DND-41 (cell line): ENCODE results near the gene NCF4.

Experiments
- ATAC-seq: fragments of 200-7000 bp; cut with Tn5 transposase; 3 replicates; pipeline ENCODE4 v1.9.1; 2021; ENCODE audit warnings: low read depth; ENCODE audit not compliant: insufficient read depth
- DNase-seq: peaks from one replicate; pipeline ENCODE4 v3.0.0-alpha.2; 2020
- H2AFZ ChIP-seq: 2 replicates; pipeline ENCODE4 v1.6.0; 2012; ENCODE audit warnings: low read depth, low read length
- H3K27ac ChIP-seq: 2 replicates; pipeline ENCODE4 v1.5.1; 2012; ENCODE audit warnings: low read length, inconsistent platforms
- H3K27me3 ChIP-seq: fragments of 200-600 bp; sonication (generic); 2 replicates; pipeline ENCODE4 v1.6.0; 2012; ENCODE audit warnings: low read length, mild to moderate bottlenecking, inconsistent platforms; ENCODE audit not compliant: insufficient read depth, poor library complexity
- H3K36me3 ChIP-seq: 2 replicates; pipeline ENCODE4 v1.5.1; 2012; ENCODE audit warnings: low read length, inconsistent platforms; ENCODE audit not compliant: insufficient read depth
- H3K4me1 ChIP-seq: 2 replicates; pipeline ENCODE4 v1.5.1; 2012; ENCODE audit warnings: mild to moderate bottlenecking, low read length; ENCODE audit not compliant: insufficient read depth
- H3K4me2 ChIP-seq: 2 replicates; pipeline ENCODE4 v1.6.0; 2012; ENCODE audit warnings: mild to moderate bottlenecking, moderate library complexity, low read length, inconsistent platforms; ENCODE audit not compliant: insufficient read depth
- H3K4me3 ChIP-seq, 2 experiments: fragments of 200-600 bp in 1 of 2; shearing (Covaris generic) in 1 of 2; 2 replicates each; pipeline ENCODE4 v1.5.1; 2012 to 2016; ENCODE audit warnings: inconsistent platforms in 2 of 2, low read length in 2 of 2, mild to moderate bottlenecking in 2 of 2, low read depth in 1 of 2, moderate library complexity in 1 of 2
- H3K79me2 ChIP-seq: 2 replicates; pipeline ENCODE4 v1.6.0; 2012; ENCODE audit warnings: low read length, inconsistent platforms; ENCODE audit not compliant: insufficient read depth
- H3K9ac ChIP-seq: 2 replicates; pipeline ENCODE4 v1.6.0; 2012; ENCODE audit warnings: low read depth, mild to moderate bottlenecking, inconsistent platforms, low read length, moderate library complexity
- H3K9me3 ChIP-seq: 2 replicates; pipeline ENCODE4 v1.5.1; 2012; ENCODE audit warnings: low read length, moderate library complexity, mild to moderate bottlenecking, inconsistent platforms; ENCODE audit not compliant: insufficient read depth, severe bottlenecking
- H4K20me1 ChIP-seq: 2 replicates; pipeline ENCODE4 v1.6.0; 2012; ENCODE audit warnings: low read length; ENCODE audit not compliant: insufficient read depth
- CTCF ChIP-seq: IDR thresholded peaks from 2 replicates; pipeline ENCODE4 v1.5.1; 2012; ENCODE audit warnings: borderline replicate concordance, low read length, moderate library complexity, mild to moderate bottlenecking; ENCODE audit not compliant: poor library complexity, severe bottlenecking; ENCODE audit errors: extremely low read depth
- EZH2 ChIP-seq: IDR thresholded peaks from 3 replicates; pipeline ENCODE4 v1.6.1; 2012; ENCODE audit warnings: borderline replicate concordance, low read depth, mild to moderate bottlenecking, moderate library complexity, low read length, inconsistent platforms; ENCODE audit not compliant: severe bottlenecking

Gene NCF4

GRCh38 chr22:36899498-36899897 lies 38.7 kb downstream of the NCF4 start:
- H3K27ac ChIP-seq: no peak overlapping the region
- H2AFZ ChIP-seq: no peak overlapping the region
- no peak overlapping the region for H3K9ac ChIP-seq
- TF ChIP-seq EZH2 (no peak), CTCF (no peak)
- H3K36me3 ChIP-seq: no peaks in the 10 kb centered on the region
- H4K20me1 ChIP-seq: no peaks in the 10 kb centered on the region
- no peak for ATAC-seq
- no peak overlapping the region for H3K4me3 ChIP-seq
- no peaks in the 10 kb centered on the region for H3K4me1 ChIP-seq
- no peaks in the 10 kb centered on the region for H3K9me3 ChIP-seq
- H3K27me3 ChIP-seq: peaks cover 10% of the 10 kb centered on the region
- no peaks in the 10 kb centered on the region for H3K79me2 ChIP-seq
- H3K4me2 ChIP-seq: no peak overlapping the region
- no peak for DNase-seq

DNA sequence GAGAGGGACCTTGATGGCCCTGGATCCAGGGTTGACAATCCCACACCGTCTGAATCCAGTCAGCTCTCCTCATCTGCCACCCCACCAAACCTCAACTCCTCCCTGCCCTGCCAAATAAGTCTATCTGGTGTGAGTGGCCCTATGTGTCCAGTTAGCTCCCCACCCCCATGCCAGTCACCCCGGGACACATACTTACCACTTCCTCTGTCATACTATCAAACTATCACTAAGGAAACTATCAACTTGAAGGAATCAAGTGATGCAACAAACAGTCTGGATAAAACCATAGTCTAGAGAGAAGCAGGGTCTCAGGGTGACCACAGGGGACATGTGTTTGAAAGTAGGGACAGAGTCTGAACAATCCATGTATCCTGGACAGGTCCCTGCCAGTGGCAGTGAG lies 39.4 kb downstream of the NCF4 start:
- Histone ChIP-seq H3K4me2 (no peak overlapping the region), H3K9ac (no peak overlapping the region), H3K4me3 (no peak overlapping the region), H3K4me1 (no peaks in the 10 kb centered on the region), H3K36me3 (no peaks in the 10 kb centered on the region), H3K27ac (no peak overlapping the region), H3K9me3 (no peaks in the 10 kb centered on the region), H3K79me2 (no peaks in the 10 kb centered on the region), H3K27me3 (peaks cover 9% of the 10 kb centered on the region), H2AFZ (no peak overlapping the region), H4K20me1 (no peaks in the 10 kb centered on the region)
- DNase-seq: no peak
- ATAC-seq: no peak
- TF ChIP-seq EZH2 (no peak), CTCF (no peak)

- Histone ChIP-seq H3K79me2 (no peaks in the 10 kb centered on the region), H3K27ac (no peak overlapping the region), H3K36me3 (no peaks in the 10 kb centered on the region), H4K20me1 (no peaks in the 10 kb centered on the region), H3K9ac (no peak overlapping the region), H3K4me2 (no peak overlapping the region), H3K4me1 (no peaks in the 10 kb centered on the region), H3K9me3 (no peaks in the 10 kb centered on the region), H2AFZ (no peak overlapping the region), H3K27me3 (peaks cover 9% of the 10 kb centered on the region), H3K4me3 (no peak overlapping the region)
- TF ChIP-seq EZH2 (no peak), CTCF (no peak)
- DNase-seq: no peak
- no peak for ATAC-seq
Observed at GRCh38 chr22:36900880-36901279, 40.1 kb downstream of the NCF4 start.
